ENCODE data around the gene DISC1. TPM values are rescaled to one million over a fixed set of nuclear protein-coding genes. Genes with fewer than 3 reads are reported as not detected.

Gene DISC1
- total and polyA plus RNA-seq, 2 donors (not counting 1 experiment from before 2014, with no cell fraction given) = 2.0 to 4.3 TPM

DNA sequence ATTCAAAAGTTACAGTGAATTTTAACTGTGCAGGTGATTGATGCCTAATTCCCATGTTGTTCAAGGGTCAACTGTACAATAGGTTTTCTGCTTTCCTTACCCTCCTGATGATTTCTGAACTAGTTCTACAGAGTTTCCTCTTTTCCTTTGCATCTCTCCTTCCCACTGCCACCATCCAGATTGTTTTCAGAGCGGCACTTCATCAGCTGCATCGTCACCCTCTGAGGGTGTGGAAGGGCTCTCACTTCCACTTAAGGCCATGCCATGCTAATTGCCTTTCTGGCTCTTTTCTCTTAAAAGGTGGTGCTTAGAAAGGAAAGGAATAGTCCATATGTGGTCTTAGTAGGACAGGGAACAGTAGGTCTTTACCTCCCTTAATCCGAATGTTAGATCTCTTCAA lies 39.1 kb downstream of the DISC1 start:
- no peak overlapping the region for H2AFZ ChIP-seq (ENCODE audit: low read length)
- no peak for TF ChIP-seq EZH2 (IDR thresholded peaks at IDR 0.05; ENCODE audit: low read length, missing control alignments)
- TF ChIP-seq, protein P1, sequence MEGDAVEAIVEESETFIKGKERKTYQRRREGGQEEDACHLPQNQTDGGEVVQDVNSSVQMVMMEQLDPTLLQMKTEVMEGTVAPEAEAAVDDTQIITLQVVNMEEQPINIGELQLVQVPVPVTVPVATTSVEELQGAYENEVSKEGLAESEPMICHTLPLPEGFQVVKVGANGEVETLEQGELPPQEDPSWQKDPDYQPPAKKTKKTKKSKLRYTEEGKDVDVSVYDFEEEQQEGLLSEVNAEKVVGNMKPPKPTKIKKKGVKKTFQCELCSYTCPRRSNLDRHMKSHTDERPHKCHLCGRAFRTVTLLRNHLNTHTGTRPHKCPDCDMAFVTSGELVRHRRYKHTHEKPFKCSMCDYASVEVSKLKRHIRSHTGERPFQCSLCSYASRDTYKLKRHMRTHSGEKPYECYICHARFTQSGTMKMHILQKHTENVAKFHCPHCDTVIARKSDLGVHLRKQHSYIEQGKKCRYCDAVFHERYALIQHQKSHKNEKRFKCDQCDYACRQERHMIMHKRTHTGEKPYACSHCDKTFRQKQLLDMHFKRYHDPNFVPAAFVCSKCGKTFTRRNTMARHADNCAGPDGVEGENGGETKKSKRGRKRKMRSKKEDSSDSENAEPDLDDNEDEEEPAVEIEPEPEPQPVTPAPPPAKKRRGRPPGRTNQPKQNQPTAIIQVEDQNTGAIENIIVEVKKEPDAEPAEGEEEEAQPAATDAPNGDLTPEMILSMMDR (conservative IDR thresholded peaks at IDR 0.05 in 1 of 2, IDR thresholded peaks at IDR 0.05 in 1 of 2; ENCODE audit: low read depth in 1 of 2, low read length in 2 of 2) = no peak
- H3K9ac ChIP-seq (ENCODE audit: insufficient read depth, low read length) = no peak overlapping the region

DNA sequence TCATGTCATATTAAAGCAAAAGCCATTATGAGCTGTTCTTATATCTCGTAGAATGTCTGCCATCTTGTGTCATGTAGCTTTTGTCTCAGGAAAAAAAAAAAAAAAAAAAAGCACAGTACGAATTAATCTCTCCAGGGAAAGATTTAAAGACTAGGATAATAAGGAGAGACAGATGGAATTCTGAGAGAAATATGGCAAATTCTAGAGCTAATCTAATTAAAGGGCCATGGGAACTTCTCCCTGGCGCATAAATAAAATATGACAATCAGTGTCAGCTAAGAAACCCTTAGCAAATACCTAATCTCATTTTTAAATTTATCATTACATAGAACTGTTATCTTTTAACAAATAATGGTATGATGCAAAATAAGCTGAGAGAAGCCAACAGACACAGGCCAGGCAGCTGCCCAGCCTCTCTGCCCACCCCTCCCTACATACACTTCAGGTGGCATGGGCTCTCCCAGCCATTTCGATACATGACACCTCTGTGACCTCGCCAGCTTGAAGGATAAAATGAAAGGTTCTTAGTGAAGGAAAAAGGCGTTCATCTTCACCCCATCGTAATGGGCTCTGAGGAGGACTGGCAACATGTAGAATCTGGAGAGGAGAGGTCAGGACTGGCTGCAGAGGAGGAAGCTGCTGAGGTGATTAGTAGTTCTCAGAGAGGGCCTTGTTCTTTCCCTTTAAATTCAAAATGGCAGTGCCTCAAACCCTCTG lies 39.8 kb downstream of the DISC1 start:
- no peaks in the 10 kb centered on the region for H3K4me1 ChIP-seq (ENCODE audit: control insufficient read depth, extremely low read depth, insufficient read depth, low read length)
- no peak for TF ChIP-seq EZH2 (IDR thresholded peaks at IDR 0.05; ENCODE audit: low read length, missing control alignments)
- TF ChIP-seq, protein P1 (conservative IDR thresholded peaks at IDR 0.05 in 1 of 2, IDR thresholded peaks at IDR 0.05 in 1 of 2; ENCODE audit: low read depth in 1 of 2, low read length in 2 of 2) = no peak
- H3K27me3 ChIP-seq (ENCODE audit: control insufficient read depth, insufficient read depth, low read length) = no peaks in the 10 kb centered on the region
- no peaks in the 10 kb centered on the region for H3K79me2 ChIP-seq (ENCODE audit: control insufficient read depth, insufficient read depth, low read length)
- no peaks in the 10 kb centered on the region for H3K36me3 ChIP-seq (ENCODE audit: control insufficient read depth, insufficient read depth, low read length)
- H3K27ac ChIP-seq (ENCODE audit: insufficient read depth, low read length) = no peak overlapping the region
- H4K20me1 ChIP-seq (ENCODE audit: control insufficient read depth, extremely low read depth, insufficient read depth, low read length) = no peaks in the 10 kb centered on the region
- no peak overlapping the region for H3K4me3 ChIP-seq (replicated peaks in 1 of 4; ENCODE audit: control extremely low read depth in 1 of 4, insufficient read depth in 1 of 4, low read depth in 3 of 4, low read length in 4 of 4)
- H3K9ac ChIP-seq (ENCODE audit: insufficient read depth, low read length) = no peak overlapping the region
- no peak overlapping the region for H3K4me2 ChIP-seq (ENCODE audit: extremely low read depth, insufficient read depth, low read length)
- H2AFZ ChIP-seq (ENCODE audit: low read length) = no peak overlapping the region
- H3K9me3 ChIP-seq (ENCODE audit: control insufficient read depth, insufficient read depth, low read depth, low read length) = no peaks in the 10 kb centered on the region
- DNase-seq (ENCODE audit: low read depth in 2 of 2) = no peak

More for the DNA sequence above, 39.1 kb downstream of the DISC1 start:
- Histone ChIP-seq H3K79me2 (ENCODE audit: control insufficient read depth, insufficient read depth, low read length) (no peaks in the 10 kb centered on the region), H3K27me3 (ENCODE audit: control insufficient read depth, insufficient read depth, low read length) (no peaks in the 10 kb centered on the region), H4K20me1 (ENCODE audit: control insufficient read depth, extremely low read depth, insufficient read depth, low read length) (no peaks in the 10 kb centered on the region), H3K4me3 (replicated peaks in 1 of 4; ENCODE audit: control extremely low read depth in 1 of 4, insufficient read depth in 1 of 4, low read depth in 3 of 4, low read length in 4 of 4) (no peak overlapping the region), H3K9me3 (ENCODE audit: control insufficient read depth, insufficient read depth, low read depth, low read length) (no peaks in the 10 kb centered on the region), H3K4me1 (ENCODE audit: control insufficient read depth, extremely low read depth, insufficient read depth, low read length) (no peaks in the 10 kb centered on the region), H3K36me3 (ENCODE audit: control insufficient read depth, insufficient read depth, low read length) (no peaks in the 10 kb centered on the region), H3K4me2 (ENCODE audit: extremely low read depth, insufficient read depth, low read length) (no peak overlapping the region), H3K27ac (ENCODE audit: insufficient read depth, low read length) (no peak overlapping the region)
- no peak for DNase-seq (ENCODE audit: low read depth in 2 of 2)

DNA sequence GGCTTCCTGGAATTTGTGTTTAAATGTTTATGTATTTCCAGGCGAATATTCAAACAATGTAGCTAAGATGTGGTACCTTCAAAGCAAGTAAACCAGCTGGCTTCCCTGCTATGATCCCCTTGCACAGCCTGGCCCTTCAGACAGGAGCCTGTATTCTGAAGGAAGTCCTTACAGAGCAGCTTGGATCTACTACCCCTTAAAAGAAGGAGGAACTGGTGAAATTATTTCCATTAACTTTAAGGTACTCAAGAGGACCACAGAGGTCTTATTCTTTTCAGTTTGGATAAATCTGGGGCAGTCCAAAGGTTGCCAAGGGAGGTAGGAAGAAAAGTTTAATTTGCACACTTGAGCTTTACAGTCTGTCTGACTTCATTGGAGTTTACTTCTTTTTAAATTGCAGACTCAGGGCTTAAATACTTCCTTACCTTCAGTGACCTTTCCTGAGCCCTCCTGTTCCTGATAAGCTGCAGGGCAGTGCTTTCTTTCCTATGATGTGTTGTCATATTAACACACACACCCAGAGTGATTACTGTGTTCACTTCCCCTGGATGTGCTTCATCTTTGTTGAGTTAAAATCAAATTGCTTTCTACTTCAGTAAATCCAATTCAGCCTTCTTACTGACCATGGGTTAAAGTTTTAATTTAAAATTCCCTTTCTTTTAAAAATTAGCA lies 40.5 kb downstream of the DISC1 start:
- no peak overlapping the region for H3K9ac ChIP-seq (ENCODE audit: insufficient read depth, low read length)
- H3K27me3 ChIP-seq (ENCODE audit: control insufficient read depth, insufficient read depth, low read length) = no peaks in the 10 kb centered on the region
- no peak overlapping the region for H3K4me3 ChIP-seq (replicated peaks in 1 of 4; ENCODE audit: control extremely low read depth in 1 of 4, insufficient read depth in 1 of 4, low read depth in 3 of 4, low read length in 4 of 4)
- no peak overlapping the region for H2AFZ ChIP-seq (ENCODE audit: low read length)
- H3K27ac ChIP-seq (ENCODE audit: insufficient read depth, low read length) = no peak overlapping the region
- H3K9me3 ChIP-seq (ENCODE audit: control insufficient read depth, insufficient read depth, low read depth, low read length) = no peaks in the 10 kb centered on the region
- H4K20me1 ChIP-seq (ENCODE audit: control insufficient read depth, extremely low read depth, insufficient read depth, low read length) = no peaks in the 10 kb centered on the region
- H3K4me1 ChIP-seq (ENCODE audit: control insufficient read depth, extremely low read depth, insufficient read depth, low read length) = no peaks in the 10 kb centered on the region
- no peaks in the 10 kb centered on the region for H3K36me3 ChIP-seq (ENCODE audit: control insufficient read depth, insufficient read depth, low read length)
- no peak for DNase-seq (ENCODE audit: low read depth in 2 of 2)
- no peak overlapping the region for H3K4me2 ChIP-seq (ENCODE audit: extremely low read depth, insufficient read depth, low read length)
- no peaks in the 10 kb centered on the region for H3K79me2 ChIP-seq (ENCODE audit: control insufficient read depth, insufficient read depth, low read length)
- TF ChIP-seq, protein P1 (conservative IDR thresholded peaks at IDR 0.05 in 1 of 2, IDR thresholded peaks at IDR 0.05 in 1 of 2; ENCODE audit: low read depth in 1 of 2, low read length in 2 of 2) = no peak
- TF ChIP-seq EZH2 (IDR thresholded peaks at IDR 0.05; ENCODE audit: low read length, missing control alignments) = no peak

Measured in fibroblast of lung (primary cell).